A549 treated with GW870086 at 1 μM for 4 hours (cell line): ENCODE data around the gene PRDX6. TPM values are rescaled to one million over a fixed set of nuclear protein-coding genes. Genes with fewer than 3 reads are reported as not detected.

Experiments
- total RNA-seq: library from RNA; stranded (reverse); fragments of 200-300 nt; extraction: Qiagen RNA extraction; gene quantifications from 5 replicates; pipeline ENCODE4 v1.2.3, GENCODE V29; 2022; ENCODE audit warnings: low read depth

Gene PRDX6
- total RNA-seq = 319 to 366 TPM (median 339 TPM) in 5 replicates

GRCh38 chr1:173477286-173478093, at the start of gene PRDX6:
Gene PRDX6, plus strand, starts transcription at chr1:173477335. Its CDS starts 63 bp downstream, at chr1:173477398.

Other genes with a start within 250 kb of the PRDX6 start
- not detected in 5 replicates for gene SLC9C2, start 125.7 kb downstream of the PRDX6 start, total RNA-seq
- not detected in 5 replicates for gene TEX50, start 158.0 kb downstream of the PRDX6 start, total RNA-seq
- gene ANKRD45, start 192.5 kb downstream of the PRDX6 start, total RNA-seq = 0.14 to 0.34 TPM (median 0.25 TPM) in 3 of 5 replicates, not detected in the others
- 10.5 to 17.3 TPM (median 13.7 TPM) in 5 replicates for gene KLHL20, start 237.6 kb downstream of the PRDX6 start, total RNA-seq